HCEC 1CT (cell line): Measurements from ENCODE around the gene SMG6.
"Not testable (repeated sequence)": the region's sequence is repeated elsewhere in the genome, so short reads cannot be mapped to it uniquely, and the experiment has no call there.

ENCODE experiments used
- DNase-seq: peaks from one replicate; pipeline ENCODE4 v3.0.0-alpha.2; 2017

SMG6 gene

GRCh38 chr17:2019723-2020122, 283.9 kb downstream of the SMG6 start:
- DNase-seq: no peak

GRCh38 chr17:2018716-2019510, 284.7 kb downstream of the SMG6 start:
- no peak for DNase-seq

GRCh38 chr17:2017274-2017941, 286.2 kb downstream of the SMG6 start:
- no peak for DNase-seq

GRCh38 chr17:2016494-2016893, 287.1 kb downstream of the SMG6 start:
- no peak for DNase-seq

GRCh38 chr17:2015314-2015713, 288.3 kb downstream of the SMG6 start:
- no peak for DNase-seq

- no peak for DNase-seq
Observed at GRCh38 chr17:2013994-2014317, 289.6 kb downstream of the SMG6 start.

- DNase-seq: not testable (repeated sequence)
Observed at GRCh38 chr17:2013220-2013993, 290.2 kb downstream of the SMG6 start.

GRCh38 chr17:2012499-2012898, 291.1 kb downstream of the SMG6 start:
- no peak for DNase-seq

GRCh38 chr17:2011411-2012371, 291.9 kb downstream of the SMG6 start:
- DNase-seq: no peak
